ENCODE data around the gene ZNF484. TPM values are rescaled to one million over a fixed set of nuclear protein-coding genes. Genes with fewer than 3 reads are reported as not detected.

Gene ZNF484
- total RNA-seq, 1 donor = 13.0 TPM

GRCh38 chr9:92864152-92864551 lies 13.7 kb downstream of the ZNF484 start:
- no peak for DNase-seq (ENCODE audit: insufficient read length, low spot score, missing footprints)
- no peak for TF ChIP-seq CTCF (IDR thresholded peaks at IDR 0.05; ENCODE audit: extremely low read depth, low read depth, low read length)
- H3K79me2 ChIP-seq (ENCODE audit: insufficient read depth, low read length) = peaks cover 37% of the 10 kb centered on the region
- H3K4me2 ChIP-seq (ENCODE audit: insufficient read depth, low read length) = no peak overlapping the region
- no peak overlapping the region for H3K27ac ChIP-seq (ENCODE audit: low read depth, low read length)
- no peak overlapping the region for H3K4me3 ChIP-seq (ENCODE audit: insufficient read depth, low read length)
- peaks cover 2% of the 10 kb centered on the region for H3K9me3 ChIP-seq (ENCODE audit: low read depth, low read length)
- peaks cover 16% of the 10 kb centered on the region for H3K36me3 ChIP-seq (ENCODE audit: insufficient read depth, low read length)
- peaks cover 17% of the 10 kb centered on the region for H4K20me1 ChIP-seq (ENCODE audit: insufficient read depth, low read length)
- H3K4me1 ChIP-seq (ENCODE audit: insufficient read depth, low read length) = no peaks in the 10 kb centered on the region
- H3K27me3 ChIP-seq (ENCODE audit: insufficient read depth, low read length) = no peaks in the 10 kb centered on the region
- H2AFZ ChIP-seq (ENCODE audit: low read length) = no peak overlapping the region

GRCh38 chr9:92860867-92861266 lies 17.0 kb downstream of the ZNF484 start:
- no peak overlapping the region for H3K4me3 ChIP-seq (ENCODE audit: insufficient read depth, low read length)
- no peak overlapping the region for H3K4me2 ChIP-seq (ENCODE audit: insufficient read depth, low read length)
- no peak overlapping the region for H3K27ac ChIP-seq (ENCODE audit: low read depth, low read length)
- no peaks in the 10 kb centered on the region for H3K27me3 ChIP-seq (ENCODE audit: insufficient read depth, low read length)
- peaks cover 17% of the 10 kb centered on the region for H3K36me3 ChIP-seq (ENCODE audit: insufficient read depth, low read length)
- TF ChIP-seq CTCF (IDR thresholded peaks at IDR 0.05; ENCODE audit: extremely low read depth, low read depth, low read length) = no peak
- H3K4me1 ChIP-seq (ENCODE audit: insufficient read depth, low read length) = no peaks in the 10 kb centered on the region
- no peak for DNase-seq (ENCODE audit: insufficient read length, low spot score, missing footprints)
- H4K20me1 ChIP-seq (ENCODE audit: insufficient read depth, low read length) = peaks cover 9% of the 10 kb centered on the region
- H2AFZ ChIP-seq (ENCODE audit: low read length) = no peak overlapping the region
- H3K79me2 ChIP-seq (ENCODE audit: insufficient read depth, low read length) = peaks cover 33% of the 10 kb centered on the region
- H3K9me3 ChIP-seq (ENCODE audit: low read depth, low read length) = peaks cover 2% of the 10 kb centered on the region

- Histone ChIP-seq H3K27ac (ENCODE audit: low read depth, low read length) (no peak overlapping the region), H3K36me3 (ENCODE audit: insufficient read depth, low read length) (peaks cover 41% of the 10 kb centered on the region), H3K79me2 (ENCODE audit: insufficient read depth, low read length) (peaks cover 15% of the 10 kb centered on the region), H3K4me1 (ENCODE audit: insufficient read depth, low read length) (no peaks in the 10 kb centered on the region), H3K27me3 (ENCODE audit: insufficient read depth, low read length) (no peaks in the 10 kb centered on the region), H4K20me1 (ENCODE audit: insufficient read depth, low read length) (peaks cover 7% of the 10 kb centered on the region), H3K9me3 (ENCODE audit: low read depth, low read length) (peaks cover 2% of the 10 kb centered on the region), H3K4me2 (ENCODE audit: insufficient read depth, low read length) (no peak overlapping the region), H2AFZ (ENCODE audit: low read length) (no peak overlapping the region), H3K4me3 (ENCODE audit: insufficient read depth, low read length) (no peak overlapping the region)
- no peak for TF ChIP-seq CTCF (IDR thresholded peaks at IDR 0.05; ENCODE audit: extremely low read depth, low read depth, low read length)
- no peak for DNase-seq (ENCODE audit: insufficient read length, low spot score, missing footprints)
Observed at GRCh38 chr9:92857236-92857635, 20.6 kb downstream of the ZNF484 start.

GRCh38 chr9:92853716-92854115 lies 24.1 kb downstream of the ZNF484 start:
- Histone ChIP-seq H3K4me3 (ENCODE audit: insufficient read depth, low read length) (no peak overlapping the region), H3K4me1 (ENCODE audit: insufficient read depth, low read length) (no peaks in the 10 kb centered on the region), H3K79me2 (ENCODE audit: insufficient read depth, low read length) (peaks cover 3% of the 10 kb centered on the region), H3K9me3 (ENCODE audit: low read depth, low read length) (peaks cover 9% of the 10 kb centered on the region), H4K20me1 (ENCODE audit: insufficient read depth, low read length) (no peaks in the 10 kb centered on the region), H3K27ac (ENCODE audit: low read depth, low read length) (no peak overlapping the region), H3K27me3 (ENCODE audit: insufficient read depth, low read length) (no peaks in the 10 kb centered on the region), H3K4me2 (ENCODE audit: insufficient read depth, low read length) (no peak overlapping the region), H3K36me3 (ENCODE audit: insufficient read depth, low read length) (peaks cover 63% of the 10 kb centered on the region), H2AFZ (ENCODE audit: low read length) (no peak overlapping the region)
- TF ChIP-seq CTCF (IDR thresholded peaks at IDR 0.05; ENCODE audit: extremely low read depth, low read depth, low read length) = no peak
- DNase-seq (ENCODE audit: insufficient read length, low spot score, missing footprints) = no peak
